T-cell (primary cell): ENCODE data around the gene CTU2. TPM values are rescaled to one million over a fixed set of nuclear protein-coding genes. Genes with fewer than 3 reads are reported as not detected.

ENCODE experiments used
- ATAC-seq, 4 experiments: fragments of 200-7000 bp in 3 of 4; fragments of 150-1000 bp in 1 of 4; cut with Tn5 transposase; replicated peaks in 1 of 4; 1 replicate in 3 of 4; 2 replicates in 1 of 4; pipeline ENCODE4 v1.10.0; 2021; ENCODE audit warnings: moderate library complexity in 3 of 4, mild to moderate bottlenecking in 2 of 4, moderate number of reproducible peaks in 1 of 4
- CTCF ChIA-PET, 2 donors: fragments of 300-600 bp; sonication (Branson Sonifier 250); formaldehyde crosslinking; loops; one replicate each; lab custom pipeline; 2022; ENCODE audit warnings: antibody characterized with exemption in 2 of 2; lab: Charles Lee
- POLR2A ChIA-PET, 2 donors: fragments of 300-600 bp; sonication (Branson Sonifier 250); formaldehyde crosslinking; loops; one replicate each; lab custom pipeline; 2022; ENCODE audit warnings: antibody characterized with exemption in 2 of 2; lab: Charles Lee
- DNase-seq, 35 experiments: peaks; one replicate each; pipeline versions ENCODE4 v3.0.0 to v3.0.0-alpha.2; 2013 to 2023
- H3K27ac ChIP-seq: one replicate; pipeline ENCODE4 v1.5.1; 2013; ENCODE audit warnings: low read length
- H3K27me3 ChIP-seq, 2 experiments: replicated peaks in 1 of 2; 1 replicate in 1 of 2; 2 replicates in 1 of 2; pipeline versions ENCODE4 v1.6.1 to v1.7.0; 2013; ENCODE audit warnings: low read length in 1 of 2, mixed read lengths in 1 of 2; ENCODE audit not compliant: control insufficient read depth in 2 of 2, insufficient read depth in 2 of 2; ENCODE audit errors: extremely low read depth in 1 of 2
- H3K36me3 ChIP-seq, 2 donors: 1 replicate in 1 of 2; 2 replicates in 1 of 2; pipeline versions ENCODE4 v1.6.1 to v1.7.0; 2013; ENCODE audit warnings: low read length in 1 of 2; ENCODE audit not compliant: control insufficient read depth in 2 of 2, insufficient read depth in 1 of 2; ENCODE audit errors: extremely low read depth in 1 of 2
- H3K4me1 ChIP-seq, 2 experiments: 1 replicate in 1 of 2; 2 replicates in 1 of 2; pipeline versions ENCODE4 v1.6.1 to v1.7.0; 2013; ENCODE audit warnings: low read length in 2 of 2, mixed read lengths in 1 of 2; ENCODE audit not compliant: insufficient read depth in 2 of 2, control insufficient read depth in 1 of 2; ENCODE audit errors: extremely low read depth in 1 of 2
- H3K4me3 ChIP-seq, 2 donors: 1 replicate in 1 of 2; 2 replicates in 1 of 2; pipeline versions ENCODE4 v1.5.1 to v1.7.0; 2013; ENCODE audit warnings: mild to moderate bottlenecking in 2 of 2, low read length in 1 of 2, moderate library complexity in 1 of 2; ENCODE audit not compliant: control insufficient read depth in 1 of 2; ENCODE audit errors: extremely low read depth in 1 of 2
- H3K9me3 ChIP-seq: 2 replicates; pipeline ENCODE4 v1.7.0; 2013
- H3K27ac Mint-ChIP-seq, 2 donors: one replicate each; pipeline ENCODE4 v1.8.0; 2020 to 2021; ENCODE audit warnings: mild to moderate bottlenecking in 2 of 2, mixed read lengths in 2 of 2
- H3K27me3 Mint-ChIP-seq, 2 donors: one replicate each; pipeline ENCODE4 v1.8.0; 2021 to 2022; ENCODE audit warnings: mixed read lengths in 2 of 2
- H3K36me3 Mint-ChIP-seq: one replicate; pipeline ENCODE4 v1.8.0; 2021; ENCODE audit warnings: mixed read lengths
- H3K4me1 Mint-ChIP-seq, 3 donors: one replicate each; pipeline ENCODE4 v1.8.0; 2020 to 2022; ENCODE audit warnings: mixed read lengths in 3 of 3, mild to moderate bottlenecking in 1 of 3
- H3K4me3 Mint-ChIP-seq, 3 donors: one replicate each; pipeline ENCODE4 v1.8.0; 2020 to 2022; ENCODE audit warnings: mild to moderate bottlenecking in 3 of 3, mixed read lengths in 3 of 3, moderate library complexity in 3 of 3
- H3K9me3 Mint-ChIP-seq, 3 donors: one replicate each; pipeline ENCODE4 v1.8.0; 2020 to 2022; ENCODE audit warnings: mixed read lengths in 3 of 3
- WGBS: methylation state at CpG from one replicate; pipeline ENCODE4 v1.1.5; 2013; ENCODE audit warnings: missing lambda C conversion rate; ENCODE audit not compliant: insufficient coverage; 5-methylcytosine and 5-hydroxymethylcytosine counted together
- total RNA-seq, 35 experiments: library from RNA in 6 of 35; stranded (reverse) in 6 of 35; fragments of 120-200 nt in 1 of 35; gene quantifications; one replicate each; pipeline versions ENCODE4 v1.2.1 to v1.2.4 and lab custom pipeline; 2013 to 2026

The CTU2 gene
- total RNA-seq, 5 donors from 2014 or later (not counting 1 experiment from before 2014, with no cell fraction given), result 30.1 to 39.5 (median 38.6) TPM

DNA sequence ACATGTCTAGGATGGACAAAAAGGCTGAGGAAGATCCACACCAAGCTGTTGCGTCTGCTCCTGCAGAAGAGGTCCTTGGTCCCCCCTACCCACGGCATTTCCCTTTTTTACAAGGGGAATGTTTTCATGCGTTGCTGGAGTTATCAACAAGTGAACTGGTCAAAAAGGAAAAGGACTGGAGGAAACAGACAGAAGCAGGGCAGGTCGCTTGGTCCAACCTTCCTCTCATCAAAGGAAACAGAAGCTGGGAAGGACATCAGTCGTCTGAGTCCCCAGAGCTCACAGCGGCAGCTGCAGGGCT is 52.6 kb downstream of the CTU2 start:
- H3K4me3 ChIP-seq, result no peak overlapping the region
- POLR2A ChIA-PET, result no interaction called here
- H3K9me3 ChIP-seq, result no peaks in the 10 kb centered on the region
- H3K4me1 ChIP-seq, result peaks cover 0 to 76% of the 10 kb centered on the region in 2 experiments
- no peaks in the 10 kb centered on the region for H3K27me3 Mint-ChIP-seq
- DNase-seq (no peak), ATAC-seq (no peak)
- peaks cover 4% of the 10 kb centered on the region for H3K36me3 Mint-ChIP-seq
- H3K36me3 ChIP-seq, result peaks cover 0 to 12% of the 10 kb centered on the region in 2 donors
- peak overlapping the region in 1 of 3 donors; percentile 64 for H3K4me3 Mint-ChIP-seq
- peak overlapping the region; percentile 41 for H3K27ac ChIP-seq
- 56% methylated on average over 3 of the region's 6 CpGs for WGBS
- no peaks in the 10 kb centered on the region for H3K27me3 ChIP-seq
- H3K27ac Mint-ChIP-seq, result peak overlapping the region; percentile 66 to 92
- H3K9me3 Mint-ChIP-seq, result no peaks in the 10 kb centered on the region
- CTCF ChIA-PET, result interaction anchor here (0.6 to 1.0 kb wide), 2 partner anchors 79 to 99 kb away, joined by 3 read pairs; no protein-coding TSS in a partner anchor
- H3K4me1 Mint-ChIP-seq, result peaks cover 21 to 42% (median 29%) of the 10 kb centered on the region in 3 donors

DNA sequence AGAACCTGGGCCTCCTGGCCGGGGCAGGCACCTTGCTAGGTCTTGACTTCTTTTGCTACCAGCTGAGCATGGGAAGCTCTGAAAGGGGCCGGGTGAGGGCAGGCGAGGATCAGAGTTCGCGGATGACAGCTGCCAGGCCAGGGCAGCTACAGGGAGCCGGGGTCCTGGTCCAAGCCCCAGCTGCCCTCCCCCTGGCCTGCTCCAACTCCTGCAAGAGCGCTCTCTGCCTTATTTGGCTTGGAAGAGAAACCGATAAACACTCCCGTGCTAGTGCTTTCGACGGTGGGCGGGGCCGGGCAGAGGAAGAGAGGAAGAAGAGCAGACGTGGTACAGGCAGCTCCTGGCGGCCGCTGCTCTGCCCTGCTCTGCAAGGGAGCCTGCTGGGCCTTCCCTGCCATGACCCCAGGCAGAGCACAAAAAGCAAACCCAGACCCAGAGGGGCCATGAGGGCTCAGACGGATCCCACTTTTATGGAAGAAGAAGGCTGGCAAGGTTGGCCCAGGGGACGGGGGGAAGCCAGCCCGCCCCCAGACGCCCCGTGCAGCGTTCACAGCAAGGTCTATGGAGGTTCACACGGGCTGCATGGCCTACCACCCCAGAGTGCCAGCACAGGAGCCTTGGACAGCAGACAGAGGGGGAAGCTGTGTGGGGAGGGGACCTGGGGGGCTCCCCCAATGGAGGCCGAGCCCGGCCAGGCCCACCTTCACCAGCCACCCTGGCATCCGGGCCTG is 53.1 kb downstream of the CTU2 start:
- H3K27me3 Mint-ChIP-seq, result no peaks in the 10 kb centered on the region
- H3K4me3 Mint-ChIP-seq, result peak overlapping the region; percentile 57 to 73 (median 64)
- peak overlapping the region; percentile 91 to 92 for H3K27ac Mint-ChIP-seq
- 59% methylated on average over 19 of the region's 26 CpGs for WGBS
- Histone ChIP-seq H3K4me3 (peak overlapping the region in 1 of 2 donors; percentile 20), H3K27ac (peak overlapping the region; percentile 41), H3K27me3 (no peaks in the 10 kb centered on the region), H3K36me3 (peaks cover 0 to 15% of the 10 kb centered on the region in 2 donors), H3K4me1 (peaks cover 0 to 73% of the 10 kb centered on the region in 2 experiments), H3K9me3 (no peaks in the 10 kb centered on the region)
- H3K4me1 Mint-ChIP-seq, result peaks cover 21 to 42% (median 29%) of the 10 kb centered on the region in 3 donors
- ChIA-PET POLR2A (interaction anchor here in 1 of 2 donors (0.6 kb wide), 1 partner anchor 27 kb away, joined by 5 read pairs; no protein-coding TSS in a partner anchor), CTCF (interaction anchor here (0.5 to 1.0 kb wide), 4 partner anchors 11 to 99 kb away, joined by 3 to 7 read pairs (median 3); no protein-coding TSS in a partner anchor)
- H3K9me3 Mint-ChIP-seq, result no peaks in the 10 kb centered on the region
- DNase-seq (peak in 30 of 35 experiments; percentile 15 to 69 (median 50)), ATAC-seq (peak; percentile 80 to 93 (median 82))
- peaks cover 4% of the 10 kb centered on the region for H3K36me3 Mint-ChIP-seq

DNA sequence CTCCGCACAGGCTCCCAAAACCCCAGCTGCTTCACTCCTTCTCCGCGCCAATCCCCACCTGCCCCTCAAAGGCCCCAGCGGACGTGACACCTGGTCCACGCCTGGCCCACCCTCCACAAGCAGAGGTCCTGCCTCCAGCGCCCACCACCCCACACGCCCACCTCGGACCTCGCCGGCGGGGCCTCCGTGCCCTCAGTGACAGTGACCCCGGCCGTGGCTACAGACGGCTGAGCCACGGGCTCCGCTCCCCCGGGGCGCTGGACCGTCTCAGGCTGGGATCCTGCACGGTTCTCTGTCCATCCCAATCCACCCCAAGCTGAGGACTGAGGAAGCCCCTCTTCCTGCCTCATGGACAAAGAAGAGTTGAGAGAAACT is 53.7 kb downstream of the CTU2 start:
- Histone ChIP-seq H3K36me3 (peaks cover 0 to 15% of the 10 kb centered on the region in 2 donors), H3K27ac (peak overlapping the region; percentile 41), H3K9me3 (no peaks in the 10 kb centered on the region), H3K4me3 (peak overlapping the region in 1 of 2 donors; percentile 20), H3K27me3 (no peaks in the 10 kb centered on the region), H3K4me1 (peaks cover 0 to 69% of the 10 kb centered on the region in 2 experiments)
- POLR2A ChIA-PET, result interaction anchor here in 1 of 2 donors (0.6 kb wide), 1 partner anchor 27 kb away, joined by 5 read pairs; no protein-coding TSS in a partner anchor
- ATAC-seq (no peak), DNase-seq (no peak)
- Mint-ChIP-seq H3K27me3 (no peaks in the 10 kb centered on the region), H3K27ac (peak overlapping the region; percentile 58 to 80), H3K36me3 (peaks cover 4% of the 10 kb centered on the region), H3K4me1 (peaks cover 21 to 42% (median 29%) of the 10 kb centered on the region in 3 donors), H3K9me3 (no peaks in the 10 kb centered on the region), H3K4me3 (peak overlapping the region in 1 of 3 donors; percentile 64)
- WGBS, result 95% methylated on average over 12 of the region's 22 CpGs
- CTCF ChIA-PET, result interaction anchor here (0.5 to 0.7 kb wide), 2 partner anchors 12 kb away, joined by 3 to 7 read pairs; no protein-coding TSS in a partner anchor

DNA sequence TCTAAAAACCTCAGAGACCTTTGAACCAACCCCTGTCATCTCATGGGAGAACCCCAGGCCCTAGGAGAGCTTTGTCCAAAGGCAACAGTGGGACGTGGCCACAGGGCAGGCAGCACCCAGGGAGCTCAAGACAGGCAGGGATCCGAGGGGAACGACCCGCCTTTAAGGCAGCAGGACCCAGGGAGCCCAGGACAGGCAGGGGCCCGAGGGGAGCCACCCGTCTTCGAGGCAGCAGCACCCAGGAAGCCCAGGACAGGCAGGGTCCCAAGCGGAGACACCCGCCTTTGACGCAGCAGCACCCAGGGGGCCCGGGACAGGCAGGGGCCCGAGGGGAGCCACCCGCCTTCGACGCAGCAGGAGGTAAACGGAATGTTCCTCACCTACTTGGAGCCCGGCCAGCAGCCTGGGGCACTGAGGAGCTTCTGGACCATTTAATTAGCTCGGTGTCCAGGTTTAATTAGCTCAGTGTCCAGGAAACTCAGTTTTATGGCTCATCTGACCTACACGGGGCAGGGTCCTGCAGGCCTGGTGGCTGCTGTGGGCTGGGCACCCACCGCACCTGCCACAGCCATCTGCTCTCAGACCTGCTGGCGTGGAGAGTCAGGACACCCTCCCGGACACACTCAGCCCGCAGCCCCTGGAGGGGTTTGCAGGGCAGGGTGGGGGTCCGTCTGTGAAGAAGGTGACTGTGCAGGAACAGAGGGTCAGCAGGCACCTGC is 54.3 kb downstream of the CTU2 start:
- H3K9me3 ChIP-seq, result no peaks in the 10 kb centered on the region
- H3K36me3 ChIP-seq, result peaks cover 0 to 15% of the 10 kb centered on the region in 2 donors
- Mint-ChIP-seq H3K27ac (peak overlapping the region; percentile 58 to 80), H3K9me3 (no peaks in the 10 kb centered on the region), H3K4me1 (peaks cover 21 to 37% (median 25%) of the 10 kb centered on the region in 3 donors), H3K36me3 (peaks cover 4% of the 10 kb centered on the region), H3K4me3 (no peak overlapping the region), H3K27me3 (no peaks in the 10 kb centered on the region)
- no peak overlapping the region for H3K4me3 ChIP-seq
- no peak for ATAC-seq
- WGBS, result 96% methylated on average over 23 of the region's 24 CpGs
- H3K27me3 ChIP-seq, result no peaks in the 10 kb centered on the region
- ChIA-PET CTCF (interaction anchor here in 1 of 2 donors (0.5 to 0.6 kb wide), 2 partner anchors 9 to 12 kb away, joined by 3 to 7 read pairs; no protein-coding TSS in a partner anchor), POLR2A (interaction anchor here in 1 of 2 donors (0.6 kb wide), 1 partner anchor 123 kb away, joined by 4 read pairs; no protein-coding TSS in a partner anchor)
- DNase-seq, result no peak
- H3K4me1 ChIP-seq, result peaks cover 0 to 72% of the 10 kb centered on the region in 2 experiments
- no peak overlapping the region for H3K27ac ChIP-seq

DNA sequence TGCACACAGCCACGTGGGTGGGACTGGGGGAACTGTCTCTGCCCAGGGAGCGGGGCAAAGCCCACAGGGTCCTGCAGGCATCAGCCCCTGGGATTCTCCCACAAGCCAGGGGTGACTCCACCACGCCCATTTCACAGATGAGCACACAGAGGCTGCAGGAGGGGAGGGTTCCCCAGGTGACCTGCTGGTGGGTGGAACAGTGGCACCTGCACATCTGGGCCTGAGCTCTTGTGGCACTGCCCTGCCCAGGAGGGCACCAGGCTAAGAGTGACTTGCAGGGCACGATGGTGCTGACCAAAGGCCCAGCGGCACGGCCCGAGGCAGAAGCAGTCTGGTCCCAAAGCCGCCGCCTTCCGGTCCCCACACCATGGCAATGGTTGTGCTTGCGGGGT is 54.8 kb downstream of the CTU2 start:
- CTCF ChIA-PET, result interaction anchor here in 1 of 2 donors (1.3 kb wide), 1 partner anchor 23 kb away, joined by 4 read pairs; no protein-coding TSS in a partner anchor
- ATAC-seq, result no peak
- H3K4me3 Mint-ChIP-seq, result no peak overlapping the region
- H3K4me1 Mint-ChIP-seq, result peaks cover 21 to 42% (median 28%) of the 10 kb centered on the region in 3 donors
- peaks cover 0 to 73% of the 10 kb centered on the region in 2 experiments for H3K4me1 ChIP-seq
- H3K27me3 Mint-ChIP-seq, result no peaks in the 10 kb centered on the region
- no peaks in the 10 kb centered on the region for H3K9me3 Mint-ChIP-seq
- POLR2A ChIA-PET, result interaction anchor here in 1 of 2 donors (0.6 kb wide), 1 partner anchor 15 kb away, joined by 4 read pairs; no protein-coding TSS in a partner anchor
- WGBS, result 97% methylated on average over 7 of the region's 11 CpGs
- H3K27ac Mint-ChIP-seq, result no peak overlapping the region
- H3K4me3 ChIP-seq, result no peak overlapping the region
- H3K27ac ChIP-seq, result no peak overlapping the region
- H3K27me3 ChIP-seq, result no peaks in the 10 kb centered on the region
- no peak for DNase-seq
- H3K36me3 Mint-ChIP-seq, result peaks cover 4% of the 10 kb centered on the region
- H3K9me3 ChIP-seq, result no peaks in the 10 kb centered on the region
- H3K36me3 ChIP-seq, result peaks cover 0 to 15% of the 10 kb centered on the region in 2 donors

DNA sequence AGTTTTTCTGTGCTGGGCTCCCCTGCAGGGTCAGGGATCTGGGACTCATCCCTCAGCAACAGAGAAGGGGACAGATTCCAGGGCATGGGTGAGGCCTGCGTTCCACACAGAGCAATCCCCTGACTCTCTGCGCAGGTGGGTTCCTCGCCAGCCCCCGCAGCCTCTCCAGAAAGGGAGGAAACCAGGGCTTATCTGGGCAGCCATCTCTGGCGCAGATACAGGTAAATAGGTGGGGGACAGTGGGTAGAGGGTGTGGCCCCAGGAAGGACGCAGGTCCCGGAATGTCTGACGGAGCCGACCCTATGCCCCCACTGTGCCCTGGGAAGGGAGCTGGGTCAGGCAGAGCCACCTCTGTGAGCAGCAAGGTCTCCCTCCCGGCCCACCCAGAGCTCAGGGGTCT is 55.5 kb downstream of the CTU2 start:
- no peaks in the 10 kb centered on the region for H3K9me3 ChIP-seq
- H3K27ac ChIP-seq, result no peak overlapping the region
- H3K4me3 ChIP-seq, result no peak overlapping the region
- H3K36me3 ChIP-seq, result peaks cover 0 to 15% of the 10 kb centered on the region in 2 donors
- H3K4me3 Mint-ChIP-seq, result no peak overlapping the region
- WGBS, result 95% methylated on average over 10 of the region's 10 CpGs
- no peaks in the 10 kb centered on the region for H3K9me3 Mint-ChIP-seq
- no peak overlapping the region for H3K27ac Mint-ChIP-seq
- POLR2A ChIA-PET, result interaction anchor here in 1 of 2 donors (0.6 kb wide), 1 partner anchor 16 kb away, joined by 4 read pairs; no protein-coding TSS in a partner anchor
- no peak for ATAC-seq
- CTCF ChIA-PET, result interaction anchor here in 1 of 2 donors (1.3 kb wide), 1 partner anchor 24 kb away, joined by 4 read pairs; no protein-coding TSS in a partner anchor
- DNase-seq, result no peak
- no peaks in the 10 kb centered on the region for H3K27me3 ChIP-seq
- H3K27me3 Mint-ChIP-seq, result no peaks in the 10 kb centered on the region
- peaks cover 0 to 80% of the 10 kb centered on the region in 2 experiments for H3K4me1 ChIP-seq
- peaks cover 4% of the 10 kb centered on the region for H3K36me3 Mint-ChIP-seq
- peaks cover 22 to 45% (median 32%) of the 10 kb centered on the region in 3 donors for H3K4me1 Mint-ChIP-seq
